Ishikawa (cell line): ENCODE results near the gene EOGT.

Source experiments
- CEBPB ChIP-seq: IDR thresholded peaks from 2 replicates; pipeline ENCODE4 v1.6.1; 2012
- CREB1 ChIP-seq: IDR thresholded peaks from 2 replicates; pipeline ENCODE4 v1.6.1; 2012; ENCODE audit warnings: low read depth
- EGR1 ChIP-seq: IDR thresholded peaks from 2 replicates; pipeline ENCODE4 v1.6.1; 2012
- EP300 ChIP-seq: IDR thresholded peaks from 2 replicates; pipeline ENCODE4 v1.6.1; 2012; ENCODE audit warnings: borderline replicate concordance
- FOXM1 ChIP-seq: IDR thresholded peaks from 2 replicates; pipeline ENCODE4 v1.6.1; 2012; ENCODE audit warnings: low read depth, borderline replicate concordance
- NFIC ChIP-seq: IDR thresholded peaks from 2 replicates; pipeline ENCODE4 v1.6.1; 2012
- RAD21 ChIP-seq: IDR thresholded peaks from 2 replicates; pipeline ENCODE4 v1.6.1; 2012; ENCODE audit warnings: low read depth
- TAF1 ChIP-seq: IDR thresholded peaks from 2 replicates; pipeline ENCODE4 v1.6.1; 2012; ENCODE audit warnings: low read depth, mild to moderate bottlenecking
- TCF12 ChIP-seq: IDR thresholded peaks from 2 replicates; pipeline ENCODE4 v1.6.1; 2012; ENCODE audit warnings: low read depth
- TEAD4 ChIP-seq: IDR thresholded peaks from 2 replicates; pipeline ENCODE4 v1.6.1; 2012
- YY1 ChIP-seq: IDR thresholded peaks from 2 replicates; pipeline ENCODE4 v1.6.1; 2012; ENCODE audit warnings: low read depth
- ZBTB7A ChIP-seq: IDR thresholded peaks from 2 replicates; pipeline ENCODE4 v1.6.1; 2012; ENCODE audit warnings: low read depth
- TF ChIP-seq, protein P1 (sequence below): IDR thresholded peaks from 2 replicates; pipeline ENCODE4 v1.6.1; 2012
- TF ChIP-seq, protein P2 (sequence below): IDR thresholded peaks from 2 replicates; pipeline ENCODE4 v1.6.1; 2012
- TF ChIP-seq, protein P3 (sequence below): IDR thresholded peaks from 2 replicates; pipeline ENCODE4 v1.6.1; 2012; ENCODE audit warnings: low read depth, mild to moderate bottlenecking

EOGT gene

DNA sequence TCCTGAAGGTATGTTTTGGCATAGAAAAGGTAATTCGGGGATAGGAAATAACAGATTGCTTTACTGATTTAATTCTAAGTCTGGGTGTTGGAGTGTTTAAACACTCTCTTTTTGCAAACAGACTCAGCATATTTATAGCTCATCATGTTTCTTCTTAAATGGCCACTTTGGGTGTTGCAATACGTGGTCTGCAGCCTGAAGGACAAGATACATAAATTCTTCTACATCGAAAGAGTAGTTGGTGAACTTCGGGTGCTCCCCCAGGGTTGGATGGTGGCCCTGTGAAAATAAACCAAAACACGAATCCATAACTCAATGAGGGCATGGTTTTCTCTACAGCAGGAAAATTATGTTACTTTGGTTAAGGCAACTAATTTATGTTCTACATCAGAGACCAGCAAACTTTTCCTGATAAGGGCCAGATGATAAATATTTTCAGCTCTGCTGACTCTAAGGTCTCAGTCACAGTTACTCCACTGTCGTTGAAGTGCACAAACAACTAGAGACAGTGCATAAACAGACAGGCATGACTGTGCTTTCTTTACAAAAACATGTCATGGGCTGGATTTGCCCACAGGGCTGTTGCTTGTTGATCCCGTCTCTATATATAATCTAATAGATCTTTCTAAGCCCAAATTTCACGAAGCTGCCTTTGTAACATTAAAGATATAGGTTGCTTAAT, 35.9 kb downstream of the EOGT start:
- TF ChIP-seq EGR1 = no peak

DNA sequence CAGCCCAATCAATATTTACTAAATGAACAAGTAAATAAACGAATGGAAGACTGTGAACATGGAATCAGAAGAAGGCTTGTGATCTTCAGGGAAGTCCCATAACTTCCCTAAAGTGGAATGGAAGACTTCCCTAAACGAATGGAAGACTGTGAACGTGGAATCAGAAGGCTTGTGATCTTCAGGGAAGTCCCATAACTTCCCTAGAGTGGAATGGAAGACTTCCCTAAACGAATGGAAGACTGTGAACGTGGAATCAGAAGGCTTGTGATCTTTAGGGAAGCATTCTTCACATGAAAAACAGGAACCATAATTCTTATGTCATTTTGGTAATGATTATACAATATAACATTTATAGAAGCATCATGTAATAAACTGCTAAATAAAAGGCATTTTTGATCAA, 38.8 kb downstream of the EOGT start:
- TF ChIP-seq YY1 (no peak), TEAD4 (no peak), EGR1 (no peak), TAF1 (no peak), NFIC (no peak), ZBTB7A (no peak), RAD21 (no peak), CEBPB (no peak), TCF12 (no peak), FOXM1 (no peak), EP300 (no peak), CREB1 (no peak)
- TF ChIP-seq, protein P1, sequence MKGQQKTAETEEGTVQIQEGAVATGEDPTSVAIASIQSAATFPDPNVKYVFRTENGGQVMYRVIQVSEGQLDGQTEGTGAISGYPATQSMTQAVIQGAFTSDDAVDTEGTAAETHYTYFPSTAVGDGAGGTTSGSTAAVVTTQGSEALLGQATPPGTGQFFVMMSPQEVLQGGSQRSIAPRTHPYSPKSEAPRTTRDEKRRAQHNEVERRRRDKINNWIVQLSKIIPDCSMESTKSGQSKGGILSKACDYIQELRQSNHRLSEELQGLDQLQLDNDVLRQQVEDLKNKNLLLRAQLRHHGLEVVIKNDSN = no peak
- TF ChIP-seq, protein P2, sequence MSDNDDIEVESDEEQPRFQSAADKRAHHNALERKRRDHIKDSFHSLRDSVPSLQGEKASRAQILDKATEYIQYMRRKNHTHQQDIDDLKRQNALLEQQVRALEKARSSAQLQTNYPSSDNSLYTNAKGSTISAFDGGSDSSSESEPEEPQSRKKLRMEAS = no peak
- TF ChIP-seq, protein P3, sequence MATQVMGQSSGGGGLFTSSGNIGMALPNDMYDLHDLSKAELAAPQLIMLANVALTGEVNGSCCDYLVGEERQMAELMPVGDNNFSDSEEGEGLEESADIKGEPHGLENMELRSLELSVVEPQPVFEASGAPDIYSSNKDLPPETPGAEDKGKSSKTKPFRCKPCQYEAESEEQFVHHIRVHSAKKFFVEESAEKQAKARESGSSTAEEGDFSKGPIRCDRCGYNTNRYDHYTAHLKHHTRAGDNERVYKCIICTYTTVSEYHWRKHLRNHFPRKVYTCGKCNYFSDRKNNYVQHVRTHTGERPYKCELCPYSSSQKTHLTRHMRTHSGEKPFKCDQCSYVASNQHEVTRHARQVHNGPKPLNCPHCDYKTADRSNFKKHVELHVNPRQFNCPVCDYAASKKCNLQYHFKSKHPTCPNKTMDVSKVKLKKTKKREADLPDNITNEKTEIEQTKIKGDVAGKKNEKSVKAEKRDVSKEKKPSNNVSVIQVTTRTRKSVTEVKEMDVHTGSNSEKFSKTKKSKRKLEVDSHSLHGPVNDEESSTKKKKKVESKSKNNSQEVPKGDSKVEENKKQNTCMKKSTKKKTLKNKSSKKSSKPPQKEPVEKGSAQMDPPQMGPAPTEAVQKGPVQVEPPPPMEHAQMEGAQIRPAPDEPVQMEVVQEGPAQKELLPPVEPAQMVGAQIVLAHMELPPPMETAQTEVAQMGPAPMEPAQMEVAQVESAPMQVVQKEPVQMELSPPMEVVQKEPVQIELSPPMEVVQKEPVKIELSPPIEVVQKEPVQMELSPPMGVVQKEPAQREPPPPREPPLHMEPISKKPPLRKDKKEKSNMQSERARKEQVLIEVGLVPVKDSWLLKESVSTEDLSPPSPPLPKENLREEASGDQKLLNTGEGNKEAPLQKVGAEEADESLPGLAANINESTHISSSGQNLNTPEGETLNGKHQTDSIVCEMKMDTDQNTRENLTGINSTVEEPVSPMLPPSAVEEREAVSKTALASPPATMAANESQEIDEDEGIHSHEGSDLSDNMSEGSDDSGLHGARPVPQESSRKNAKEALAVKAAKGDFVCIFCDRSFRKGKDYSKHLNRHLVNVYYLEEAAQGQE = no peak

DNA sequence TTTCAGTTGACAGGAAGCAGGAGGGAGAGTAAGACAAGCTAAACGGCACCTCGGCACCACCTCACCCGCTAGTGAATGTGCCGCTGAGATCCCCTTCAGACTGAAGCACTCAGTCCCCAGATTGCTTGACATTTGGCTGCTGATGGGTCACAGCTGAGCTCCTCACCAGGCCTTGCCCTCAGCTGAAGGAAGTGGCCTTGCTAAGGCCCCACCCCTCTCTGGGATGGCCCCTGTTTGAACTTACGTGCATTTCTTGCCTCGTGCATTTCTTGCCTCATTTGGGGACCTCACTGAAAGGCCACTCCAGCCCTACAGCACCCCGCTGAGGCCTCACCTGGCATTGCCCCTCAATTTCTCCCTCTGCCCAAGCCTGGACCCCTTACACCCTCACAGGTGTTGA, 39.8 kb downstream of the EOGT start:
- no peak for TF ChIP-seq EGR1
- no peak for TF ChIP-seq ZBTB7A
- TF ChIP-seq CREB1 = no peak
- no peak for TF ChIP-seq YY1
- TF ChIP-seq, protein P3 = no peak
- TF ChIP-seq, protein P2 = no peak
- no peak for TF ChIP-seq CEBPB
- TF ChIP-seq TAF1 = no peak
- no peak for TF ChIP-seq EP300
- no peak for TF ChIP-seq TCF12
- no peak for TF ChIP-seq NFIC
- TF ChIP-seq, protein P1 = no peak
- TF ChIP-seq FOXM1 = no peak
- TF ChIP-seq TEAD4 = no peak
- no peak for TF ChIP-seq RAD21

DNA sequence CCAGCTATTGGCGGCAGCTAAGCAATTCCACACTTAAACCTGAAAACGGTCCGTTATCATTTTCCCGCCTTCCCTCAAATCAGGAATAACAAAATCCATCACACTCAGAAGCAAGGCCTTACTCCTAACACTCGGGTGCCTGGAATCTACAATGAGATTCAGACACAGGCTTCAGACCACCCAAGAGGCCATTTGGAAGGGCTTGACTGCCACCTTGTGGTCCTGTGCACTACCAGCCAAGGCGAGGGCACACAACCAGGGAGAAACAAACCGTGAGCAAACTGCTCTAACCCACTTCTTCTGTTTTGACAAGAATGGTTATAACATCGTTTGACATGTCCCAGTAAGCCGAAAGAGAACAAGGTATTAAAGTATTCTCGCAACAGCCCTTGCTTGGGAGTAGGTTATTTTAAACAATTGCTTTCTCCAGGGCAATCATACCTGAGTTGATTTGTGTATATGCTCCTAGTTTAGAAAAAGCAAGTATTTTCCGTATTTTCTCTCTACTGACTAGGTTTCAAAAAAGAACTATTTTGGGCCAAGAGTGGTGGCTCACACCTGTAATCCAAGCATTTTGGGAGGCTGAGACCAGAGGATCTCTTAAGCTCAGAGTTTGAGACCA, 41.0 kb downstream of the EOGT start:
- no peak for TF ChIP-seq TEAD4
- TF ChIP-seq EGR1 = no peak
- TF ChIP-seq TCF12 = no peak
- TF ChIP-seq RAD21 = peak; percentile 87
- no peak for TF ChIP-seq NFIC

DNA sequence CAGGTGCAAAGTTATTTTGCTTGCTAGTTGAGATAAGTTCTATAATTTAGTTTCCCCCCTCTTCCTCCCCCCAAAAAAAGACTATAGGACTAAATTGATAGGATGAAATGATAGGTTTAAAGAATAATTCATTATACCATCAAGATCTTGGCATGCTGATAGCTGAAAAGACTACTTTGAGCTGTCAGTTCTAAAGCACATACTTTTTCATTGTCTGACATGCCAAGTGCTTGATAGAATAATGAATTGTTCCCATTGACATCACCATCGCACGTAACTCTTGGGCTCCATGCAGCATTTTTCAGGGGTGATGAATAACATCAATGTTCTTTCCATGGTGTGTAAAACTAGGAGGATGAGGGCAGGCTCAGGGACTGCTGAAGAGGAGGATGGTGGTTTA, 48.8 kb downstream of the EOGT start:
- TF ChIP-seq TCF12 (no peak), RAD21 (no peak), EGR1 (no peak), YY1 (no peak), CREB1 (no peak)
- TF ChIP-seq, protein P1 = no peak

DNA sequence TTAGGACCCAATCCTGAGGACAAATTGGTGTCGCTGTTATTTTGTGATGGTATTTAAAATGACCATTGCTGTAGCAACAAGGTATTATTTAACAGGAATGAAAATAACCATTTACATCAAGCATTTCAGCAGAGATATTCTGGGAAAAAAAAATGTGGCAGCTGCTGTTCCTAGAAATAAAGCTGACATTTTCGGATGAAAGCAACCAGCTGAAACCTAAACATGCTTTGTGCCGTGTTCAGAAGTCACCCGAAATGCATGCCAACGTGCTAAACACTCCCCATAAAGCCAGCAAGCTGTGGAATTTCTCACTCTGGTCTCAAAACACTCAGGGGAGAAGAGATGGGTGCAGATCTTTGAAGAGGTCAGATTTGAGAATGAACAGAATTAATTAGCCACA, 49.6 kb downstream of the EOGT start:
- TF ChIP-seq CREB1 (no peak), TEAD4 (no peak), EGR1 (no peak), ZBTB7A (no peak), EP300 (no peak), CEBPB (no peak)
- TF ChIP-seq, protein P3 = no peak
- TF ChIP-seq, protein P1 = no peak
